GM18870 (cell line): ENCODE measurements around the gene PARP2.
"Not testable (repeated sequence)": the region's sequence is repeated elsewhere in the genome, so short reads cannot be mapped to it uniquely, and the experiment has no call there.

Experiments
- ATAC-seq: cut with Tn5 transposase; IDR thresholded peaks from one replicate; pipeline ENCODE4 v1.9.1; 2021; ENCODE audit warnings: moderate library complexity; ENCODE audit not compliant: unreplicated experiment

PARP2 gene, protein sequence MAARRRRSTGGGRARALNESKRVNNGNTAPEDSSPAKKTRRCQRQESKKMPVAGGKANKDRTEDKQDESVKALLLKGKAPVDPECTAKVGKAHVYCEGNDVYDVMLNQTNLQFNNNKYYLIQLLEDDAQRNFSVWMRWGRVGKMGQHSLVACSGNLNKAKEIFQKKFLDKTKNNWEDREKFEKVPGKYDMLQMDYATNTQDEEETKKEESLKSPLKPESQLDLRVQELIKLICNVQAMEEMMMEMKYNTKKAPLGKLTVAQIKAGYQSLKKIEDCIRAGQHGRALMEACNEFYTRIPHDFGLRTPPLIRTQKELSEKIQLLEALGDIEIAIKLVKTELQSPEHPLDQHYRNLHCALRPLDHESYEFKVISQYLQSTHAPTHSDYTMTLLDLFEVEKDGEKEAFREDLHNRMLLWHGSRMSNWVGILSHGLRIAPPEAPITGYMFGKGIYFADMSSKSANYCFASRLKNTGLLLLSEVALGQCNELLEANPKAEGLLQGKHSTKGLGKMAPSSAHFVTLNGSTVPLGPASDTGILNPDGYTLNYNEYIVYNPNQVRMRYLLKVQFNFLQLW

DNA sequence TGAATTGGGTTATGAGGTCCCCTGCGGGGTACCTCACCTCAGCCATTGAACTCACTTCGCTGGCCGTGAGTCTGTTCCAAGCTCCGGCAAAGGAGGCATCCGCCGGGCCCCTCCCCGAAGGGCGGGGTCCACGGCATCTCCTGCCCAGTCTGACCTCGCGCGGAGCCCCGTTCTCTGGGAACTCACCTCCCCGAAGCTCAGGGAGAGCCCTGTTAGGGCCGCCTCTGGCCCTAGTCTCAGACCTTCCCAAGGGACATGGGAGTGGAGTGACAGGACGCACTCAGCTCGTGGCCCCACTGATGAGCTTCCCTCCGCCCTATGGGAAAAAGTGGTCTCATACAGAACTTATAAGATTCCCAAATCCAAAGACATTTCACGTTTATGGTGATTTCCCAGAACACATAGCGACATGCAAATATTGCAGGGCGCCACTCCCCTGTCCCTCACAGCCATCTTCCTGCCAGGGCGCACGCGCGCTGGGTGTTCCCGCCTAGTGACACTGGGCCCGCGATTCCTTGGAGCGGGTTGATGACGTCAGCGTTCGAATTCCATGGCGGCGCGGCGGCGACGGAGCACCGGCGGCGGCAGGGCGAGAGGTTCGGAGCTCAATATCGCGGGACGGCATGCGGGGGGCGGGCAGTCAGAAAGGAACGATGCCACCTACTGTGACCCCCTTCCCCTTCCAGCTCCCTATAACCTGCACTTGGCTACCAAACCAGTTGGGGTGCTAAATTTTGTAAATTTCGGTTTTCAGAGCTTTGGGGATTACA, at the start of gene PARP2:
Gene PARP2 (plus strand): TSS at position 544 of the 770 bp plus-strand sequence. CDS start 7 bp downstream, at position 551.
- peak; percentile 93 for ATAC-seq

DNA sequence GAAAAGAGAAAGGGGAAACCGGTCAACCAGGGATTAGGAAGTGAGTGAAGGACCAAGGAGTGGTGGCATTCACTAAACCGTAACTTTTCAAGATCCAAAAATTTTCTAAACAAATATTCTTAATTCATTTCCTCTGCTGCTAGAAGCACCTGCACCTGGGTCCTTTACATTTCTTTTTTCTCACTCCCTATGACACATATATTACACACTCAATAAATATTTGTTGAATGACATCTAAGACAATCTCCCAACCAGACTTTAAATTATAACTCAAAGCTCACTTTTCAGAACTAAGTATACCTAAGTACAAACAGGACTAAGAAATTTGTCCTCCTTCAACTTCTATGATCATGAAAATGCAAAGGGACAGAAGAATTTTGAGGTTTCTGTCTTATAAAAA, 48.8 kb upstream of the PARP2 start:
- no peak for ATAC-seq

DNA sequence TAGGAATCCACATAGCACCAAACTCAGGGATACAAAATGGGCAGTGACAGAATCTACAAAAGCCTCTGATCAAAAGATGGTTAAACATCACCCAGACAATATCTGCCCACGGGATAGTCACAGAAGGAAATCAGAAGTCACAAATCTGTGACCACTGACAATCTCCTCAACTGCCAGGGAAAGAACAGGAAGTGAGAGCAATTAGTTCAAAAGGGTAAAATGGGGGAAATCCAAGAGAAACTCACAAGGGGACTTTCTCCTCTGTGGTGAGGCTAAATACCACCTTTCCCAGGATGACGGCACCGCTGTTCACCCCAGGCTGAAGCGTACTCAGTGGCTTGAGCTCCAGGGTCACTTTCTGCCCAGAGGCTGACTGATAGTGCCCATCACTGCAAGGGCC, 48.4 kb upstream of the PARP2 start:
- ATAC-seq = peak; percentile 94

DNA sequence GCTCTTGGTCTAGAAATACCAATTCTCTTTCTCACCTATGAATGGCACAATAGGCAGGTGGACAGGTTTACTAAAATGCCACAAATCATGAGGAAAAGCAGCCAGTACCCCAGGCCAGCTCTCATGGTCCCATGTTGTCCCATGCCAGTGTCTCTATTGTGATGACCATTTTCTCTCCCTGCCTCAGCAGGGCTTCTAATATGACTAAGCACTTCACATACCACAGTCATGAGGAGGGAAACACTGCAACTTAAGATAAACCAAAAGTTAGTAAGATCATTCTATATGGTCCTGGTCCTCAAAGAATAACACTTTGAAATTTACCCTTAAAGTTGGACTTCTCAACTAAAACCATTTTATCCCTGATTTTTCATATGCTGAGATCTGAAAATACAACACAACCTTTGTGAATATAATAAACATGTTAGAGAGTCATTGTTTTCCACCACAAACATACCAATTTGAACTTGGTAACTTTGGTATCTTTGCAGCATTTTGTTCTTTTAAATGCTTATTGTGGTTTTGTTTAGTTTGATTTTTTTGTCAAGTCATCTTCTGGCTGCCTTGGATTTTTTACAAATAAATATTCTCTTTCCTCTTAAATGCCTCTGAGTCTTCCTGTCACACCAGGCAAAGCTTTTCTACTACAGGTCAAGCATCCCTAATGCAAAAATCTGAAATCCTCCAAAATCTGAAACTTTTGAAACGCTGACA, 41.2 kb upstream of the PARP2 start:
- ATAC-seq = no peak

DNA sequence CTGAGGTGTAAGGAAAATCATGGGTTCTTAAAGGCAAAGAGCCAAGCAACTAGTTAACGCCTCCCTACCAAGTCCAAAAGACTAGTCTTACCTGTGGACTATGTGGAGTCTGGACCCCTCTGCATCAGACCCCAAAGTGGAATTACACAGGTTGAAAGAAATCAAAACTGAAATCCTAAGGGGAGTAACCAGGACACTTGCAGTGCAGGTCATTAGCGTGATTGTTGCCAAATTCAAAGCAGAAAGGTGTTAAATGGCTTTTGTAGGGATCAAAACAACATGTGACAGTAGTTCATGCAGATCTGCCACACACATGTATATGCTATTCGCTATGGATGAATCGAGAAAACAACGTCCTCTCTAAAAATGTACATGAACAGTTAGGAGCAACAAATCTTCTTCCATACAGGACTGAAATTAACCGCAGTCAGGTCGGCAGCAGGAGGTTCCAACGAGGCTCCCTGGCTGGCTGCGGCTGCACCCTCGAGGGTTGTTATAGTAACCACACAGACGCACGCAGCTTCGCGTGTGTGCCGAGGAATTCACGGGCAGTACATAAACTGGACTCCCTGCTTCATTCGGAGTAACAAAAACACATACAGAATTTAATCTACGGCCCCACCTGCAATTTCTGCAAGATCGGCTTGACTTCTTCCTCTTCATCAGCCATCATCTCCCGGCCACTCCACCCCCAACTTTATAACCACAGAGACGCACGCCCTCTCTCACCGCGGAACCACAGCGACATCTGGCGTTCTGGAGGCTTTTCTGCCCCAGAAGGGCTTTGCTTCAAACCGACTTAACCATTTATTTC, 38.0 kb upstream of the PARP2 start, which contains the start of gene TTC5:
Gene TTC5 (minus strand): TSS at position 687 of the 814 bp plus-strand sequence. CDS start 14 bp downstream, at position 673.
- peak; percentile 94 for ATAC-seq

DNA sequence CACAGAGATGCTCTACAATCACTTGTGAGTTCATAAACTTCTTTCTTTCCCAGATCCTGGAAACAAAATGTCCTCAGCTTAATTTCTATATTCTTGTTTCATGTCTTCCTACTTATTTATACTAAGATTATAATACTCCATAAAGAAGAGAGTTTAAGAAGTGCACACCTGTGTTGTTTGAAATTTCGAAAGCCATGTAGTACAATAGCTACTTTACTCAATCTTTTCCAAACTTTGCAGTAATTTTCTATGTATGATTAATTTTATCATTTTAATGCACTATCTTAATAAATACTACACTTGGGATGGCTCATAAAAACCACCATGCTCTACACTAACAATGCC, 37.4 kb upstream of the PARP2 start:
- ATAC-seq = no peak

DNA sequence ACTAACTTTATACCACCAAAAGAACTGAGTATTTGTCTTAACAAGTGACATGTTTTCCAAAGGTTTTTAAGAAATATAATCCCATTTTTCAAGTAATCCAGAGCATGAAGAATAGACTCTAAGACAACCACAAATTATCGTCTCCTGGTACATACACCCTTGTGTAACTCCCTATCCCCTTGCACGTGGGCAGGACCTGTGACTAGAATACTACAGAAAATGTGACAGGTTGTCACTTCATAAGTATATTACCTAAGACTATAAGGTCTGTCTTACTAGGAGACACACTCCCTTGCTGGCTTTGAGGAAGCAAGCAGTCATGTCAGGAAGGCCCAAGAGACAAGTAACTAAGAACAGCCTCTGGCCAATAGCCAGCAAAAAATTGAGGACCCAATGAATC, 29.4 kb upstream of the PARP2 start:
- no peak for ATAC-seq

DNA sequence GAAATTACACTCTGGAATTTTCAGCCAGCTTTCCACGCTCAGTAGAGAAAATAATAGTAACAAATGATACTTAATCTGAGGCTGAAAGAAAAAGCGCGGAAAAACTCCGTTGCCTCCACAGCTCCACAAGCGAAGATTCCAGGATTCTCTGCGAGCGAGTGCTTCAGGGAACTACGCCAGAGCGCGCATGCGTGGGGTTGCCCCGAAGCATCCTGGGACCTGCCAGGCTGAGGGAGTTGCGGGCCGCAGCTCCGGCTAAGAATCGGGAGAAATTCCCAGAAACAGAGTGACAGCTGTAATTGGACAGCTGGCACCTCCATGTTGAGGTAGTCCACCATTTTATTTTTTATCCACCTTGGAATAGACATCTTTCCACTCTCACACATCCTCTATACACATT, 25.7 kb upstream of the PARP2 start:
- ATAC-seq = no peak

DNA sequence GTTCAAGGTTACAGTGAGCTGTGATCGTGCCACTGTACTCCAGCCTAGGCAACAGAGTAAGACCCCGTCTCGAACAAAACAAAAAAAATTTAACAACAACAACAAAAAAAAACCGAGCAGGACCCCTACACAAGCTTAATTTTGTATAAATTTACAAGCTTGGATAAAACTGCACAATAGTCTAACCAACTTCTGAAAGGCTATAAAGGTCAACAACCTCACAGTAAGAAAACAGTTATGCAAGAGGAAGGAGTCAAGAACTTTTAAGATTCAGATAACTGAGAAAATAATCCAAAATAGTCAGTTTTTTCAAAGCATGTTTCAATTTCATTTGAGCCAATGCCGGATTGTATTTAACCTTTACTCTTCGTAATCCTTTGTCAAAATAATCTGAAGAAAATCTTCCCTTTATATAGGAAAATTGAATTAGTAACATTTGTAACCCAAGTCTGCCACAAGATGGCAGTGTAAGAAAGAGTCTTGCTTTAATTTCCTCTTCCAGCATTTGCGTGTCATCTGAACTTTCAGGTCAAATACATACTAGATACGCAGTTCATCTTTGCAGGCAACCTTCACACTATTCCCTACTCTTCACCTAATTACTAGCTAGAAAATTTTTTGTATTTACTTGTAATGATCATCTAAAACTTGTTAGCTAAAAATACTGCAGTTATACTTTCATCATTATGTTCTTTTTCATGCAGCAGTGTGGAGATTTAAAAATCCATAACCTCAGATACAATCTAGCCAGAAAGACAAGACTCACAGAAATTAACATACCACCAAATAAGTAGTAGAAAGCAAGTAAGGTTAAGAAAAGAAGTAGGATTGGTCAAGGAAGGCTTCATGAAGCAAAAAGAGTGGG, 16.2 kb upstream of the PARP2 start:
- peak; percentile 60 for ATAC-seq

DNA sequence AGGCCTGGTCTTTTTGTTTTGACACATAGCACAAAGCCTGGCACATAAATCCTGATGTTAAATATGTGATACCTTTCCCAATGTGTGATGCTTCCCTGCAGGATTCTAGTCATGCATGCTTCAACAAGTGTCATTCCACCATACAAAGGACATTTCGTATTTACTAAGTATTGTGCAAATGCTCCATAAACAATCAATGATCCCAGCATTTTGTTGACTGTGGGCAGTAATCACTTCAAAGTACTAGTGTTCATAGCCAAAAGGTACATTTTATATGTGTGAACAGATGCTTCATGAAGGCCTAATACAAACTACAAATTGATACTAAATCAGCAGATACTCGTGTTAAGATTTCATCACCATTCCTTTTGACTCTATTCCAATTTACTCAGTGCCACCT, 14.7 kb upstream of the PARP2 start:
- ATAC-seq = no peak

DNA sequence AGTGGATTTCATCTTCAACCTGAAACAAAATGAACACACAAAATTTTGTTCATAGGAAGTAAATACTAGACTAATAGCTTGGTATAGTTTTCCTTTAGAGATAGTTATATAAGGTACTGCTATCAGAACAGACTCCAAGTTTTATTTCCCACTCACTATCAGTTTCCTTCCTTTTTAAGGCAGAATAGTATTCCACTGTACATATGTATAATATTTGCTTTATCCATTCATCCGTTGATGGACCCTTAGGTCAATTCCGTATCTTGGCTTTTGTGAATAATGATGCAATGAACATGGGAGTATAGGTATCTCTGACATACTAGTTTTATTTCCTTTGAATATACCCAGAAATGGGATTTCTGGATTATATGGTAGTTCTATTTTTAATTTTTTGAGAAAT, 14.1 kb upstream of the PARP2 start:
- ATAC-seq = no peak

DNA sequence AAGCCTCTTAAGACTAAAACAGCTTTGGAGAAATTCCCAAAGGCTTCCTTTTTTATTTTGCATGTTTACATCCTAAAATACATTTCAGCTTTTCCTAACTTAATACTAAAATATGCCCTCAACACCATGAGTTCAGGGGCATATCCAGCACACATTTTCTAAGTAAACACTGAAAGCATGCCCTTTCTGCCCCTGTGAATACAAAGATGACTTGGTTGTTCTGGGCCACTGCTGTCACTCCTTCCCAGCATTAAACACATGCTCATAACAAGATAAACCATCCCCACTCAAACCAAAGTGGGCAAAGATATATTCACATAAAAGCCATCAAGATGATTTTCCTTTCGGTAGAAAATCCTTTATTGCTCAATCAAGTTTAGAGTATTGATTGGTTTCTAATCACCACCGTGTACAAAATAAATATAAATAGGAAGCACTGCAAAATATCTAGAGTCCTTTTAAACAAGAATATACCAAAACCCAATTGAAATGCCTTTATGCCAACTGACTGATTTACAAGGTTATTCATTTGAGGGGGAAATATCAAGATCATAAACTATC, 12.3 kb upstream of the PARP2 start:
- ATAC-seq = no peak

DNA sequence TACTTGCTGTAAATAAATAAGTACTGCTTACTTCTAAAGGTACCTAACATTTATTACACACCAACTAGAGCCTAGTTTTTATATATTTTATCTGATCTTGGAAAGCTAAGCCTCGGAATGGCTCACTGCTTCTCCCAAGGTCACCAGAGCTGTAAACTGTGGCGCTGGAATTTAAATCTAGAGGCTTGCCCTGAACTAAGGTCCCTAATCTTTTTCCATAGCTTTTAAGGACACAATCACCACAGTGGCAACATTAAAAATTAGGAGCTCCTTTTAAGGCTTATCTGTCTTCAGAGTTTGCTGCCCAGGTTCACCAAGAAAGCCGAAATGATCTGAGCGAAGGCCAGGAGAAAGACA, 11.0 kb upstream of the PARP2 start:
- ATAC-seq = no peak

DNA sequence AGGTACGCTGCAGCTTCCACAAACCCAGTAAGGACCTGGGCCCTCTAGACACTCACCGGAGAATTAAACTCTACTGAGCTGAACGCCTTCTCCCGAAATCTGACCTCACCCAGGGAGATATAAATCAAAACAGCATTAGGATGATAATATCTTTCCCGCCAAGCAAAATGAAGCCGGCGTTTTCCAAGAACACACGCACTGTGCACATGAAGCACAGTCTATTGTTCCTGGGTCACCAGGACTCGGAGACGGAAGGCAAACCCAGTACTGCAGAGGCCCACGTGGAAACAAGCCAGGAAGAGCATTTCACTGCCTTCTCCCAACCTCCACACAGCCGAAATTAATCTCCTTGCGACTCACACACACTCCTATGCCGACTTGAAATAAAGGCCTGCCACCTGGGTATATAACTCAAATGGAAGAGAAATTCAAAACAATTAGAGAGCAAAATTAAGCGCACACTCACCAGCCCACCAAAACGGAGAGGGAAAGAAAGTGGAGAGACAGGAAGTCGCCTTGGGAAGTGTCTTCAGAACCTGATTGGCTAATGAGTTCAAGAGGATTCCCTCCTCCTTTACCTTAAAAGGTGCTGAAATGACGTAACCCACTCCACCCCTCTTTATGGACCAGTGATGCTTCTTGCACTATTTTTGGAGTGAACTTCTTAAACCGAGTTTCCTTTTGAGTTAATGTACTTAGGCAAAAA, 10.5 kb upstream of the PARP2 start, which contains the start of gene CCNB1IP1:
Gene CCNB1IP1 (minus strand): TSS at position 492 of the 706 bp plus-strand sequence. CDS start 16,756 bp downstream, outside the sequence.
- peak; percentile 98 for ATAC-seq

DNA sequence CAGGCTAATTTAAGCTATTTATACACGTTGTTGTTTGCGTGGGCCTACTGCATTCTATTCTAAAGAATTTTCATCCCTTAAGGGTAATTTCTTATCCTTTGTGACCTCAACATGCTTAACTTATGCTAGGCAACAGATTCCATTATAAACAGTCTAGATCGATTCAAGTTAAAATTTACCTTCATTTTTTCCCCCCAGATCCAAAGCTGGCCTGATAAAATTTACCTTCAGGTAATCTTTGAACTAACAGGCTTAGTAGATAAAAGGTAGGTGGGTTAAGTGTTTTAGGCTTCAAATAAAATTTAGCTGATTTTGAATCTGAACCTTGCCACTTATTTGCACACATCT, 10.0 kb upstream of the PARP2 start:
- no peak for ATAC-seq

DNA sequence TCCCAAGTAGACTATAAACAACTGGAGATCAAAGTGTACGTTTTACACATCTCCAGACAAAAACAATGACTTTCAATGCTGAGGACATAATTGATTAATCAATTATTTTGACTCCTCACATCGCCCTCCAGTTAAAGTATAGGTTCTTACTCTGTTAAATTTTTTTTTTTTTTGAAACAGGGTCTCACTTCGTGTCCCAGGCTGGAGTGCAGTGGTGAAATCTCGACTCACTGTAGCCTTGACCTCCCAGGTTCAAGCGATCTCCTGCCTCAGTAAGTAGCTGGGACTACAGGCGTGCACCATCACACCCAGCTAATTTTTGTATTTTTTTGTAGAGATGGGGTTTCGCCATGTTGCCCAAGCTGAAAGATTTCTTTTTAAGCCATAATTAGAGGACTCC, 9.4 kb upstream of the PARP2 start:
- no peak for ATAC-seq

DNA sequence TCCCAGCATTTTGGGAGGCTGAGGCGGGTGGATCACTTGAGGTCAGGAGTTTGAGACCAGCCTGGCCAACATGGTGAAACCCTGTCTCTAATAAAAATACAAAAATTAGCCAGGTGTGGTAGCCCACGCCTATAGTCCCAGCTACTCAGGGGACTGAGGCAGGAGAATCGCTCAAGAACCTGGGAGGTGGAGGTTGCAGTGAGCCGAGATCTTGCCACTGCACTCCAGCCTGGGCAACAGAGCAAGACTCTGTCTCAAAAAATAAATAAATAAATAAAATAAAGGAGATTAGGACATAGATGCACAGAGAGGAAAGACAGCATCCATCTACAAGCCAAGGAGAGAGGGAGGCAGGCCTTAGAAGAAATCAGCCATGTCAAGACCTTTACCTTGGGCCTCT, 2.4 kb upstream of the PARP2 start:
- not testable (repeated sequence) for ATAC-seq

DNA sequence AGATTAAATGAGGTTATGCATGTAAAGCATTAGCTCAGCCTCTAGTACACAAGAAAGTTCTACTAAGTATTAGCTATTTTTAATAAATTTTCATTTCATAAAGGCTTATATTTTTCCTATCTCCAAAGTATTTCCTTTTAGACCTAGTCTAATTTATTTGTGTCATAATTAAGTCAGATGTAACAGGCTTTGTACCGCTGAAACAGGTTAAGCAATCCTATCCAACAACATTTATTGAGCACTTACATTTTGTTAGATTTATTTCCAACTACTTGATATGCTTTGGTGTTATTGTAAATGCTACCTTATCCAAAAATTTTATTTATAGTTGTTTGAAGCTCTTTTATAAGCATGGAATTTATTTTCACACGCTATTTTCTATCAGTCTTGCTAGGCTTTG, 1.8 kb upstream of the PARP2 start:
- no peak for ATAC-seq

DNA sequence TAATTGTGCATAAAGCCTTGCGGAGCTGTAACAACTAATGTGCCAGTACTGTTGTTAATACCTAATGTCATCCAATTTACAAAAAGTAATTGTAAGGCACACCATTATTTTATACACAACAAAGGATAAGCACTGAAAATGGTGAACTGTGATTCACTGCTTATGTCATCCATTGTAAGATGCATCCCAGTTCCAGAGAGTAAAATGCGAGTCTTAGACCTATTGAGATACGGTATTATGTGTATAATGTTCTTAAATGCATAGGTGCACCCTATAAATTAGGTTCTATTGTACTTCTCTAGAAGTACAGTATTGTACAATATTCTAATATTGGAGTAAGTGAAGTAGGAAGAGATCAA, 406 bp downstream of the PARP2 start:
- ATAC-seq = no peak
